Activated CD4-positive, alpha-beta memory T cell treated with anti-CD3 and anti-CD28 coated beads, Interleukin-2, amount 10 ng/mL, durations not matched to agents 7 days and 5 days (primary cell): ENCODE measurements around the gene CELSR1. TPM values are rescaled to one million over a fixed set of nuclear protein-coding genes. Genes with fewer than 3 reads are reported as not detected.

Experiments used
- CTCF ChIA-PET: fragments of 350-600 bp; sonication (Branson Sonifier 250); formaldehyde crosslinking; loops from one replicate; lab custom pipeline; 2021; ENCODE audit warnings: antibody characterized with exemption, inconsistent platforms; lab: Charles Lee
- POLR2A ChIA-PET: fragments of 350-600 bp; sonication (Branson Sonifier 250); formaldehyde crosslinking; loops from one replicate; lab custom pipeline; 2021; ENCODE audit warnings: antibody characterized with exemption; lab: Charles Lee
- DNase-seq: peaks from one replicate; pipeline ENCODE4 v3.0.0-alpha.2; 2020
- H3K27ac Mint-ChIP-seq: one replicate; pipeline ENCODE4 v1.8.0; 2021; ENCODE audit warnings: mild to moderate bottlenecking, mixed read lengths
- H3K27me3 Mint-ChIP-seq: one replicate; pipeline ENCODE4 v1.8.0; 2021; ENCODE audit warnings: mixed read lengths
- H3K36me3 Mint-ChIP-seq: one replicate; pipeline ENCODE4 v1.8.0; 2021; ENCODE audit warnings: low read depth, mixed read lengths
- H3K4me1 Mint-ChIP-seq: one replicate; pipeline ENCODE4 v1.8.0; 2021; ENCODE audit warnings: mixed read lengths
- H3K4me3 Mint-ChIP-seq: one replicate; pipeline ENCODE4 v1.8.0; 2021; ENCODE audit warnings: mild to moderate bottlenecking, mixed read lengths
- H3K9me3 Mint-ChIP-seq: one replicate; pipeline ENCODE4 v1.8.0; 2021; ENCODE audit warnings: mixed read lengths
- total RNA-seq, 2 experiments: library from RNA; stranded (reverse); gene quantifications; one replicate each; pipeline ENCODE4 v1.2.3, GENCODE V29; 2021

Gene CELSR1
- total RNA-seq, 2 experiments from 2014 or later, result 0.10 to 0.13 TPM

DNA sequence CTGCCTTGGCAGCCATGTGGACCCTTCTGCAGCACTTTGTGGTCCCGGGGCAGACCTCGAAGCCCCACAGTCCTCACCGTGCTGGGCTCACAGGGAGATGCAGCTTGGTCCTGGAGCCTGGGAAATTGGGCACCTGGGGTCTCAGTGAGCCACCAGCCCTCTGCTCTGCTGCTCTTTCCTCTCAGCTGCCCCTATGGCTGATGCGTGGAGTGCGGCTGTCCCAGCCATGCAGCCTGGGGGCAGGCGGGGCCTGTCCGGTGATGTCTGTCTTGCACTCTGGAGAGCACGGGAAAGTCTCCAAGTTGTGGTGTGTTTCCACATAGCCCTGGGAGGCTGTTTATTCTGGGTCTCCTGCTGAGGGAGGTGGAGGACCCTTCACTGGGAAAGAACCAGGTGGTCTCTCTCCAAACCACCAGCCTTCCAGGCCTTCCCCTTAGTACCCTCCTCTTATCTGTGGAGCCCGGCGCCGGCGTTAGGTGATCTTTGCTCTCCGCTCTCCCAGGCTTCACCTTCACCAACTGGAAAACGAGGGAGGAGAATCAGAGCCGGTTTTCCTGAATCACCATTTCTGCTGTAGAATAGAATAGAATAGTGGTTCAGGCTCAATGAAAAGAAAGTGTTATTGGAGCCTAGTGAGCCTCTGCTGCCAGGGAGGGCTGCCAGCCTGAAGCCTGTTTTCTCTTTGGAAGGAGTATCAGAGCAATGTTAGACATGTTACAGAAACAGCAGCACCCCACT, 41.6 kb upstream of the CELSR1 start:
- H3K27ac Mint-ChIP-seq, result no peak overlapping the region

DNA sequence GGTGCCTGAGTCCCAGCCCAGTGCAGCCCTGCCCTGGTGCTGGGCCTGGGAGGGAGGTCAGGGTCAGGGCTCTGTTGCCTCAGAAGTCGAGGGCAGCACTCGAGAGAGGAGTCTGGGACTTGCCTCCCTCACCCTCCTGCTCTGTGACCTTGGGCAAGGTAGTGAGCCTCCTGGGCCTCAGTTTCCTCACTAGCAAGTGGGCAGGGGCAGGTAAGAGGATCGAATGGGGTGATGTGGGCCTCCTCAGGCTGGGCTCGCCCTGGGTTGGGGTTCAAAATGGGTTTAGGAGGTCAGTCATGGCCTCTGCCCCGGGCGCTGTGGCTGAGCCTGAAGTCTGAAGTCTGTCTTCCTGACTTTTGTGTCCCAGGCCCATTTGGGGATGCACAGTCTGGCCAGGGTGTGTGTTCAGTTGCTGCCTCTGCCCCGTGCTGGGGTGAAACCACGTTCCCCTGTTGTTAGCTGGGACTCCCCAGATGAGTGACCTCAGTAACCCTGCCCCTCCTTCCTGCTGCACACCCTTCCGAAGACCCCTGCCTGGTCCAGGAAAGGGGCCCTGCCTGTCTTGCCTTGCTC, 40.9 kb upstream of the CELSR1 start:
- no peaks in the 10 kb centered on the region for H3K9me3 Mint-ChIP-seq
- ChIA-PET POLR2A (interaction anchor here (0.8 to 2.2 kb wide), 3 partner anchors 10 to 71 kb away, joined by 4 to 8 read pairs (median 6); no protein-coding TSS in a partner anchor), CTCF (no interaction called here)
- peaks cover 4% of the 10 kb centered on the region for H3K27me3 Mint-ChIP-seq
- H3K4me3 Mint-ChIP-seq, result peak overlapping the region; percentile 94
- H3K36me3 Mint-ChIP-seq, result no peaks in the 10 kb centered on the region
- H3K27ac Mint-ChIP-seq, result no peak overlapping the region
- no peak for DNase-seq
- H3K4me1 Mint-ChIP-seq, result peaks cover 63% of the 10 kb centered on the region

More for the DNA sequence above, 41.6 kb upstream of the CELSR1 start:
- H3K4me1 Mint-ChIP-seq, result peaks cover 63% of the 10 kb centered on the region
- POLR2A ChIA-PET, result interaction anchor here (2.2 kb wide), 1 partner anchor 34 kb away, joined by 6 read pairs; no protein-coding TSS in a partner anchor
- peak overlapping the region; percentile 94 for H3K4me3 Mint-ChIP-seq
- no peaks in the 10 kb centered on the region for H3K36me3 Mint-ChIP-seq
- DNase-seq, result no peak
- H3K9me3 Mint-ChIP-seq, result no peaks in the 10 kb centered on the region
- peaks cover 4% of the 10 kb centered on the region for H3K27me3 Mint-ChIP-seq
- CTCF ChIA-PET, result no interaction called here

DNA sequence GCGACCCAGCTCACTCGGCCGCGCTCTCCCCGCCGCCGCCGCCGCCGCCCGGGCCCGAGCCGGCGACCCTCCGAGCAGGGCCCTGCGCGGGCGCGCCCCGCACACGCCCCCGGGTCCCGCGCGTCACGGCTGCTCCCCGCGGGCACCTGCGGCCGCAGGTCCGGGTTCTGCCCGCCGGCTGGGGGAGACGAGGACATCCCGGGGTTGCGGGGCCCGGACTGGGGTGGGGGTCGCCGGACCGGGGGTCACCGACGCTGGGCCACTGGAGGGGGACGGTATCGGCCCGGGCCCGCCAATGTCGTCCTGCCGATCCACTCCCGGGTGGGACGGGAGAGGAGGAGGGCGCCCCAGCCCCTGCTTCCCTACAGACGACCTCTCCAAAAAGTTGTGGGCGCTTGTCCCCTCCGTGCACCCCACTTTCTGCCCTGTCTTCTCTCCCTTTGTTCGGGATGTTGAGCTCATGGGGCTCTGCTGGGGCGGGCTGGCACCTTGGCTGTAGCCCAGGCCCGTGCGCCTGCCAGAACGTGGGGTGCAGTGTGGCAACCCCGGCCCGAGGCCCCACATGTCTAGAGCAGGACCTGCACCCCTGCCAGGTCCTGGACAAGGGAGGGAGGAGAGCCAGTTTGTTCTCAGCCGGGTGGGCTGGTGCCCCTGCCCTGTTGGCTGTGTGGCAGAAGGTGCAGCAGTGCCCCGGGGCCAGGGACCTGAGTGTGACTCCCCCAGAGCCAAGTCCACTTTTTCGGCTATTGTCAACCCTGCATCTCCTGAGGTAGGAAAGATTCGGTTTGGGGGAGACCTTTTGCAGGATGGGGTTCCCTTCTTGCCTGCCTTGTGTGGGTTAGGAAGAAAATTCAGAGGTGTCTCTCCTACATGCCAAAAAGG, 40.2 kb upstream of the CELSR1 start:
- ChIA-PET CTCF (no interaction called here), POLR2A (interaction anchor here (0.8 to 2.2 kb wide), 3 partner anchors 10 to 72 kb away, joined by 4 to 8 read pairs (median 6); no protein-coding TSS in a partner anchor)
- Mint-ChIP-seq H3K4me1 (peaks cover 60% of the 10 kb centered on the region), H3K36me3 (no peaks in the 10 kb centered on the region), H3K4me3 (peak overlapping the region; percentile 94), H3K27me3 (peaks cover 4% of the 10 kb centered on the region), H3K9me3 (no peaks in the 10 kb centered on the region), H3K27ac (peak overlapping the region; percentile 78)
- DNase-seq, result no peak

DNA sequence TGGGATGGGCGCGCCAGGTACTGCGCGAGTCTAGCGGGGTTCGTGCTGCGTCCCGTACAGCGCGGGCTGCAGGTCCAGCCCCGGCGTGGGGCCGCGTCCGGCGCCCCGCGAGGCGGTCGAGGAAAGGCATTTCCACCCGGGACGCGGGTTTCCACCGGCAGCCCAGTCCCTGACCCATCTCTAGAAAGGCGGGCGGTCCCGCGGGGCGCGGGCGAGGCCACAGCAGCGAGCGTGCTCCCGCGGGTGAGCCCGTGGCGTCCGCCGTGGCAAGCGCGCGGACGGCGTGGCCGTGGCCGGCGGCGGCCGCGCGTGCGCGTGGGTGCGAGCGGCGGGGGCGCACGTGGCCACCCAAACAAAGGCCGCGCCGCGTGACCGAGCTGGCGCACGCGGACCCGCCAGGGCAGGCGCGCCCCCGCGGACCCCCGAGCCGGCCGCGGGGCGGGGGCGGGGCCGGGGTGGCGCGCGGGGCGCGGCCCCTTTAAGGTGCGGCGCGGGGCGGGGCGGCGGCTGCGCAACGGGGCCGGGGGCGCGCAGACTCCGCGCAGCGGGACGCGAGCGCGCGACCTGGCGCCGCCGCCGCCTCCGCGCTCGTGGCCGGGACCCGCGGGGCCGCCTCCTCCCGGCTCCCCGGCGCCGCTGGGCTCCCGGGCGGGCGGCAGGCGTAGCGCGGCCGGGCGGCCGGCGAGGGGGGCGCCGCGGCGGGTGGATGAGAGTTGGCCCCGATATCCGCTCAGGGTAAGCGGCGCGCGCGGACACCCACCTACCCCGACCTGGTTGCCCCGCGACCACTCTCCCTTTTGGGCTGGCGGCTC, 39.3 kb upstream of the CELSR1 start:
- H3K9me3 Mint-ChIP-seq, result peaks cover 5% of the 10 kb centered on the region
- H3K27ac Mint-ChIP-seq, result no peak overlapping the region
- H3K36me3 Mint-ChIP-seq, result no peaks in the 10 kb centered on the region
- H3K27me3 Mint-ChIP-seq, result peaks cover 4% of the 10 kb centered on the region
- H3K4me1 Mint-ChIP-seq, result peaks cover 51% of the 10 kb centered on the region
- DNase-seq, result peak; percentile 59
- ChIA-PET POLR2A (interaction anchor here (1.3 to 2.2 kb wide), 3 partner anchors 11 to 37 kb away, joined by 4 to 8 read pairs (median 6); no protein-coding TSS in a partner anchor), CTCF (no interaction called here)
- H3K4me3 Mint-ChIP-seq, result peak overlapping the region; percentile 70

DNA sequence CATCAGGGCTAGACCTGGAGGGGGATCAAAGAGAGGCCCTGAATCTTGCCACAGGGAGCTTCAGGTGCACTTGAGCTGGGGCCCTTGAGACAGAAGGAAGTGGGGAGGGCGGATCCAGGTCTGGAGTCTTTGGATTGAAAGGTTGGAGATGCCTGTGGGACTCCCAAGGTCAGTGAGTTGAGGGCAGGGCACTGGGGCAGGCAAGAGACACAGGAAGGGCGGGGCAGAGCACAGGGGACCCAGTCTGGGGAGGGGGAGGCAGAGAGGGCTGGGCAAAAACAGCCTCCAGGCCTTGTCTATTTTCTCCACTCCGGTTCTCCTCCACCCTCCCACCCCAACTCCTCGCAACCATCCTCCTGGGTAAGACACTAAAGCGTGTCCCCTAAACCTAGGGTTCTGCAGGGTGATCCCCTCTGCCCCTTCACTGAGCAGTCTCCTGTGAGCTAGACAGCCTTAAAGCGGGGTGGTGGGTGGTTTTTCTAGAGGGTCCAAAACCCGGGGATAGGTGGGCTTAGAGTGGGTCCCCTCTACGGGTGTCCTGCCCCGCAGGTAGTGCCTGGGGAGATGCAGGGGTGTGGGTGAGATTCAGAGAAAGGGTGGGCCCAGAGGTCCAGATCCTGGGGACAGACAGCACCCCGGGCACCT, 38.6 kb upstream of the CELSR1 start:
- Mint-ChIP-seq H3K27ac (no peak overlapping the region), H3K4me3 (peak overlapping the region; percentile 70), H3K36me3 (no peaks in the 10 kb centered on the region), H3K4me1 (peaks cover 45% of the 10 kb centered on the region), H3K27me3 (peaks cover 4% of the 10 kb centered on the region), H3K9me3 (peaks cover 11% of the 10 kb centered on the region)
- ChIA-PET POLR2A (interaction anchor here (0.6 to 1.3 kb wide), 2 partner anchors 13 to 37 kb away, joined by 3 to 4 read pairs; no protein-coding TSS in a partner anchor), CTCF (interaction anchor here (1.3 kb wide), 1 partner anchor 12 kb away, joined by 9 read pairs; no protein-coding TSS in a partner anchor)
- DNase-seq, result no peak

DNA sequence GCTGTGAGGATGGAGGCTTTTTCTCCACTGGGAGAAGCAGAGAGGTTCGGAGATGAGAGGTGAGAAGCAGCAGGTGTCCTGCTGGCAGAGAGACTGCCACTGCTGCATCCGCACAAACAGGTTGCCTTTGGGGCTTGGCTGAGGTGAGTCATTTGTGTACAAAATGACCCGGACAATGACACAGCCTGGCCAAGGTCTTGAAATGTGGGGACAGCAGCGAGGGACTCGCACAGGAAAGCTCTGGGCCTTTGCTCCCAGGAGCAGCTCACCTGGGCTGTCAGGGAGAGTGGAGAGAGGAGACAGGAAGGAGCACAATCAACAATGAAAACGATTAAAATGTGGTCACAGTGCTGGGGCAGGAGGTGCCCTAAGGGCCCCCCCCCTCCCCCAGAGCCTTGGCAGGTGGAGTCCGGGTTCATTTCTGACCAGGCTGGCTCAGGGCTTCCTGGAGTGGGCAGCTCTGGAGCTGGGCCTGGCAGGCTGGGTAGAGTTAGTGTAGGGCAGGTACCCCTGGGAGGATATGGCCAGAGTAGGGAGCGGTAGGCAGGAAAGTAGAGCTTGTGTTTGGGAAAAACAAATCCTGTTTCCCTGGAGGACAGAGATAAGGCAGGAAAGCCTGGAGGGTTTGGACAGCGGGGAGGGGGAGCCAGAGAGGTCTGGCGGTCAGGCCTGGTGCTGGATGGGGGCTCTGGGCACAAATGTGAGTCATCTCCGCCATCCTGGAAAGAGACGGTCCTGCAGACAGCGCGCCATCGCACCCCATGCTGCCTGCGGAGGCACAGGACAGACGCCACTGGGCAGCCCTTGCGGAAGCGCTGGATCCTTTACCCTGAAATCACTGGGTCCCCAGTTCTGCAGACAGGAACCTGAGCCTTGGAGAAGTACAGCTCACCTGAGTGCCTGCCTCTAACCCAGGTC, 37.8 kb upstream of the CELSR1 start:
- Mint-ChIP-seq H3K27me3 (peaks cover 4% of the 10 kb centered on the region), H3K4me1 (peaks cover 42% of the 10 kb centered on the region), H3K9me3 (peaks cover 11% of the 10 kb centered on the region), H3K27ac (peak overlapping the region; percentile 28), H3K36me3 (no peaks in the 10 kb centered on the region), H3K4me3 (peak overlapping the region; percentile 70)
- POLR2A ChIA-PET, result interaction anchor here (0.6 to 1.3 kb wide), 2 partner anchors 12 to 37 kb away, joined by 3 to 4 read pairs; no protein-coding TSS in a partner anchor
- CTCF ChIA-PET, result interaction anchor here (1.3 kb wide), 1 partner anchor 12 kb away, joined by 9 read pairs; no protein-coding TSS in a partner anchor
- no peak for DNase-seq

DNA sequence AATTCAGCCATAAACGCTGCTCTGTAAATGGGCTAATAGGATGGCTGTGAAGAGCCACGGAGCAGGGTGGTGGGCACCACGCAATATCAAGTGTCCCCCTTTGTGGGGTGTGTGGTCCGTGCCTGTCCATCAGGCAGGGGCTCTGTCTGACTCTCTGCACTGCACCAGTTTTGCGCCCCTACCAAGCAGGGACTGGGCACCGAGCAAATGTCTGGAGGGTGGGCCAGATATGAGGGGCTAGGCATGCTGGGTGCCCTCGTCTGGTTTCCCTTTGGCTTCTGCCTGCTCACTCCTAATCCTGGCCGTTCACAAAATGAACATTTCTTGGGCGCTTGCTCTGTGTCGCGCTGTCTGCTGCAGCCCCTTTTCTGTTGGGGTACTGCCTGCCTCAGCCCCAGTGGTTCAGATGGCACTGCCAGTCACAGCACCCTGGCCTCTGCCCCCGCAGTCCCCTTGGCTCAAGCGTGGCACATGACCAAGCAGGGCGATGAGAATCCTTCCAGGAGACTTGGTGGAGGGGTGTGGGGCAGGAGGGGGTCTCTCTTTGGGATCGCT, 37.1 kb upstream of the CELSR1 start:
- no peak for DNase-seq
- peaks cover 4% of the 10 kb centered on the region for H3K27me3 Mint-ChIP-seq
- no peak overlapping the region for H3K27ac Mint-ChIP-seq
- H3K4me1 Mint-ChIP-seq, result peaks cover 35% of the 10 kb centered on the region
- CTCF ChIA-PET, result no interaction called here
- H3K9me3 Mint-ChIP-seq, result peaks cover 11% of the 10 kb centered on the region
- H3K4me3 Mint-ChIP-seq, result no peak overlapping the region
- POLR2A ChIA-PET, result no interaction called here
- no peaks in the 10 kb centered on the region for H3K36me3 Mint-ChIP-seq

DNA sequence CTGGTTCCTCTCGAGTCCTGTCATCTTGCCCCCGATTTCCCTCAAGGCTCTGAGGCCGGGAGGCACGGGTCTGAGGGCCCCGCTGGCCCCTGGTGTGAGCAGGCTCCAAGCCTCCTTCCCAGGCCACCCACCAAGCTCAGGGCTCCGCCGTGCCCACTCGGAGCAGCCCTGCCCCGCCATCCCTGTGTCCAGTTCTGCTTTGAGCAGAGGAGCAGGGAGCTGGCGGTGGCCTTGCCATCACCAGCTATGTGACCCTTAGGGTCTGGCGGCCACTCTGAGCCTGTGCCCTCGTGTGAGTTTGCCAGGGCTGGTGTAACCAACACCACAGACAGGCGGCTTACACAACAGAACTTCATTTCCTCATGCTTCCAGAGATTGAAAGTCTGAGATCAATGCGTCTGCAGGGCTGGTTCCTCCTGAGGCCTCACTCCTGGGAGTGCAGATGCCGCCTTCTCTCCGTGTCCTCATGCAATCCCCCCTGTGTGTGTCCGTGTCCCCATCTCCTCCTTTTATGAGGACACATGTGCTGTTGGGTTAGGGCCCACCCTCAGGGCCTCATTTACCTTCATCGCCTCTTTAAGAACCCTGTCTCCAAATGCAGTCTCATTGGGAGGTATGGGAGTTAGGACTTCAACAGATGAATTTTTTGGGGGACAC, 36.5 kb upstream of the CELSR1 start:
- no peak for DNase-seq
- ChIA-PET POLR2A (no interaction called here), CTCF (no interaction called here)
- Mint-ChIP-seq H3K4me1 (peaks cover 30% of the 10 kb centered on the region), H3K36me3 (no peaks in the 10 kb centered on the region), H3K9me3 (peaks cover 11% of the 10 kb centered on the region), H3K27ac (no peak overlapping the region), H3K27me3 (peaks cover 4% of the 10 kb centered on the region), H3K4me3 (no peak overlapping the region)

DNA sequence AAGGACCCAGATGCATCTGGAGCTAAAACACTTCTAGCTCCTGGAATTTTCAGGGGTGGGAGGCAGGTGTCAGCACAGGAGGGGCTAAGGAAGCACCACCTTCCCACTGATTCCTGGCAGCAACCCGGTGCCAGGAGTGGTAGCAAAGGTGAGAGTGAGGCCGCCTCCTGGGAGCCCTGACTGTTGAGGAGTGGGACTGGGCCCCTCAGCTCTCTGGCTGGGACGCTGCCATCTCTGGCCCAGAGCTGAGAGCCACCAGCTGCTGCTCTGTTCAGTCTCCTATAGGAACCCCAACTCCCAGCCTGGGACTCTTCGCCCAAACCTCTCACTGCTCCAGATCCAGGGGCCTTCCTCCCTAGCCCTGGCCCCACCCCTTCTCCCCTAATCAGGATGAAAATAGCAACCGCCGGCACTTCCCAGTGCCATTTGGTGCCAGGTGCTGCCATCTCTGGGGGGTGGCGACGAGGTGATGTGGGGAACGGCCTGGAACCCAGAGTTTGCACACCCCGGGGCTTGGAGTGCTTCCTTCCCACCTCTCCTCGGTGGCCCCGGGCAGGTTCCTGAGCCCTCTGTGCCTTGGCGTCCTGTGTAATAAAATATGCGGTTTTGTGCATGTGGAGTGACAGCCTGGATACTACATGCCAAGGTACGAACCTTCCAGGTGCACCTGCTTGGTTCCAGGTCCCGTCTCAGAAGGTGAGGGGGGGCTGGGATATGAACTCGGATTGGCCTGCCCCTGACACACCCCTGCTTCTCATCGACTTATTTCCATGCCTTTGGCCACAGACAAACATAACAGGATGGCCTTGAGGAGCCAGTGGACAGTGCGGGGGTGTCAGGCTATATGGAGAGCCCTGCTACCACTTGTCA, 35.7 kb upstream of the CELSR1 start:
- DNase-seq, result no peak
- CTCF ChIA-PET, result interaction anchor here (0.5 to 0.9 kb wide), 2 partner anchors 10 to 96 kb away, joined by 3 read pairs; no protein-coding TSS in a partner anchor
- H3K4me1 Mint-ChIP-seq, result peaks cover 22% of the 10 kb centered on the region
- H3K27ac Mint-ChIP-seq, result no peak overlapping the region
- no peak overlapping the region for H3K4me3 Mint-ChIP-seq
- no peaks in the 10 kb centered on the region for H3K36me3 Mint-ChIP-seq
- H3K9me3 Mint-ChIP-seq, result peaks cover 13% of the 10 kb centered on the region
- POLR2A ChIA-PET, result no interaction called here
- H3K27me3 Mint-ChIP-seq, result peaks cover 4% of the 10 kb centered on the region
